Endothelial cell of umbilical vein (primary cell): ENCODE measurements around the gene C1QL4. TPM values are rescaled to one million over a fixed set of nuclear protein-coding genes. Genes with fewer than 3 reads are reported as not detected.

ENCODE experiments used
- BruUV-seq: library from RNA; stranded (reverse); fragments of 400-500 nt; replicated peaks from 2 replicates; lab custom pipeline; 2021; lab: Mats Ljungman, UMichigan
- CTCF ChIA-PET: fragments of 300-600, 350-600 bp; sonication (Branson Sonifier 250); formaldehyde crosslinking; loops from one replicate; lab custom pipeline; 2021; ENCODE audit warnings: antibody characterized with exemption, inconsistent platforms; lab: Charles Lee
- POLR2A ChIA-PET: fragments of 300-600, 350-600 bp; sonication (Branson Sonifier 250); formaldehyde crosslinking; loops from one replicate; lab custom pipeline; 2021; ENCODE audit warnings: antibody characterized with exemption, inconsistent platforms; lab: Charles Lee
- DNase-seq: peaks from one replicate; pipeline ENCODE4 v3.0.0-alpha.2; 2011; ENCODE audit warnings: low read depth, low spot score
- FAIRE-seq: peaks from 2 replicates; lab custom pipeline; 2011; peaks lifted over from hg19 to GRCh38; lab: Jason Lieb, UNC
- H2AFZ ChIP-seq: 2 replicates; pipeline ENCODE4 v1.6.0; 2012; ENCODE audit warnings: low read depth, low read length, control low read depth, inconsistent platforms
- H3K27ac ChIP-seq: 2 replicates; pipeline ENCODE4 v1.5.1; 2011; ENCODE audit warnings: low read depth, mild to moderate bottlenecking, control low read depth, low read length, moderate library complexity; ENCODE audit not compliant: insufficient read depth
- H3K27me3 ChIP-seq, 2 experiments: 2 replicates each; pipeline versions ENCODE4 v1.6.0 to v1.6.1; 2011; ENCODE audit warnings: low read length in 2 of 2, mixed read lengths in 1 of 2; ENCODE audit not compliant: control insufficient read depth in 2 of 2, insufficient read depth in 2 of 2
- H3K36me3 ChIP-seq, 2 experiments: 2 replicates in 1 of 2; 3 replicates in 1 of 2; pipeline ENCODE4 v1.5.1; 2011; ENCODE audit warnings: low read length in 2 of 2, mild to moderate bottlenecking in 1 of 2, moderate library complexity in 1 of 2; ENCODE audit not compliant: control insufficient read depth in 2 of 2, insufficient read depth in 2 of 2; ENCODE audit errors: extremely low read depth in 1 of 2
- H3K4me1 ChIP-seq: 3 replicates; pipeline ENCODE4 v1.5.1; 2011; ENCODE audit warnings: mild to moderate bottlenecking, low read length; ENCODE audit not compliant: control insufficient read depth, insufficient read depth; ENCODE audit errors: extremely low read depth
- H3K4me2 ChIP-seq: 2 replicates; pipeline ENCODE4 v1.6.1; 2011; ENCODE audit warnings: low read length, control low read depth, mixed read lengths; ENCODE audit not compliant: insufficient read depth
- H3K4me3 ChIP-seq, 3 experiments: fragments of 200-600 bp in 1 of 3; sonication (generic), shearing (Covaris generic) in 1 of 3; replicated peaks in 1 of 3; 2 replicates each; pipeline ENCODE4 v1.5.1; 2011 to 2016; ENCODE audit warnings: control low read depth in 3 of 3, low read length in 3 of 3, mild to moderate bottlenecking in 2 of 3, inconsistent platforms in 1 of 3, low read depth in 1 of 3, moderate library complexity in 1 of 3; ENCODE audit not compliant: insufficient read depth in 1 of 3
- H3K79me2 ChIP-seq: 2 replicates; pipeline ENCODE4 v1.6.0; 2012; ENCODE audit warnings: low read length, inconsistent platforms; ENCODE audit not compliant: control insufficient read depth, insufficient read depth
- H3K9ac ChIP-seq: replicated peaks from 2 replicates; pipeline ENCODE3; 2011; ENCODE audit warnings: low read length, control low read depth; ENCODE audit not compliant: insufficient read depth; ENCODE audit errors: extremely low read depth
- H3K9me1 ChIP-seq: replicated peaks from 3 replicates; pipeline ENCODE4 v1.6.0; 2011; ENCODE audit warnings: mild to moderate bottlenecking, low read length; ENCODE audit not compliant: control insufficient read depth, insufficient read depth; ENCODE audit errors: extremely low read depth
- H3K9me3 ChIP-seq: replicated peaks from 2 replicates; pipeline ENCODE4 v1.5.1; 2012; ENCODE audit warnings: low read length, inconsistent platforms; ENCODE audit not compliant: control insufficient read depth, insufficient read depth
- H4K20me1 ChIP-seq: replicated peaks from 2 replicates; pipeline ENCODE3; 2011; ENCODE audit warnings: mild to moderate bottlenecking, low read length; ENCODE audit not compliant: control insufficient read depth, insufficient read depth; ENCODE audit errors: extremely low read depth
- EZH2 ChIP-seq: IDR thresholded peaks from 2 replicates; pipeline ENCODE4 v1.6.1; 2012; ENCODE audit warnings: borderline replicate concordance, low read depth, mild to moderate bottlenecking, moderate library complexity, low read length, inconsistent platforms; ENCODE audit not compliant: severe bottlenecking
- GATA2 ChIP-seq: IDR thresholded peaks from 2 replicates; pipeline ENCODE4 v1.7.0; 2011; ENCODE audit warnings: low read depth, mild to moderate bottlenecking, moderate library complexity, mixed read lengths, low read length; ENCODE audit not compliant: insufficient read length, insufficient read depth
- JUN ChIP-seq: IDR thresholded peaks from 2 replicates; pipeline ENCODE4 v1.6.1; 2011; ENCODE audit warnings: borderline replicate concordance, low read depth; ENCODE audit not compliant: insufficient read length, insufficient read depth
- MAX ChIP-seq: IDR thresholded peaks from 2 replicates; pipeline ENCODE4 v1.6.1; 2011; ENCODE audit not compliant: insufficient read depth, insufficient read length
- POLR2AphosphoS5 ChIP-seq: IDR thresholded peaks from 2 replicates; pipeline ENCODE4 v1.6.1; 2012; ENCODE audit warnings: low read depth, mild to moderate bottlenecking, control low read depth, low read length, moderate library complexity; ENCODE audit not compliant: insufficient read depth
- dilution Hi-C: fragments of 300-500 bp; cut with MboI; formaldehyde crosslinking; loops from one replicate; pipeline ENCODE4 v1.15.0; 2019; ENCODE audit warnings: low sequenced_read_pairs; ENCODE audit not compliant: extremely low pct_ligation_motif_present
- intact Hi-C: fragments of 100-400 bp; cut with micrococcal nuclease; formaldehyde crosslinking; loops from one replicate; pipeline ENCODE4 v1.10.0; 2022
- polyA plus RNA-seq, 4 experiments: library from polyadenylated mRNA; depleted of rRNA in 3 of 4; stranded (reverse) in 3 of 4; unstranded in 1 of 4; fragments of >200 nt; gene quantifications; 2 replicates each; pipeline versions ENCODE4 v1.2.1 to v1.2.3, GENCODE V29; 2011 to 2012; ENCODE audit warnings: missing spikeins in 1 of 4
- total RNA-seq: library from RNA; stranded (reverse); gene quantifications from 2 replicates; pipeline ENCODE4 v1.2.3, GENCODE V29; 2021

The C1QL4 gene
- total and polyA plus RNA-seq, 2 donors (not counting 3 experiments of a cell fraction or from before 2014, with no cell fraction given) = not detected

- Histone ChIP-seq H3K4me2 (no peak overlapping the region), H3K4me3 (no peak overlapping the region), H3K9me3 (no peaks in the 10 kb centered on the region), H3K9me1 (no peaks in the 10 kb centered on the region), H3K36me3 (no peaks in the 10 kb centered on the region), H4K20me1 (no peaks in the 10 kb centered on the region), H3K27me3 (peaks cover 27 to 36% of the 10 kb centered on the region in 2 experiments), H2AFZ (peak overlapping the region; percentile 20), H3K79me2 (no peaks in the 10 kb centered on the region), H3K9ac (no peak overlapping the region), H3K4me1 (peaks cover 3% of the 10 kb centered on the region), H3K27ac (no peak overlapping the region)
- ChIA-PET POLR2A (interaction anchor here (0.9 kb wide), 1 partner anchor 55 kb away, joined by 3 read pairs; no protein-coding TSS in a partner anchor), CTCF (interaction anchor here (1.0 to 12.9 kb wide), 5 partner anchors 30 to 65 kb away, joined by 5 to 173 read pairs (median 15); partner anchors contain the start of gene DNAJC22)
- DNase-seq (no peak), FAIRE-seq (no peak)
- TF ChIP-seq POLR2AphosphoS5 (no peak), EZH2 (peak; percentile 65)
- intact Hi-C loops (no loop called here), dilution Hi-C loops (no loop called here)
- BruUV-seq = no TSS peak
These were observed 43.7 kb downstream of the C1QL4 start for GRCh38 chr12:49293056-49293956.

GRCh38 chr12:49292729-49293055, 44.3 kb downstream of the C1QL4 start:
- ChIA-PET CTCF (interaction anchor here (1.0 to 12.9 kb wide), 5 partner anchors 29 to 66 kb away, joined by 5 to 173 read pairs (median 15); partner anchors contain the start of gene DNAJC22), POLR2A (no interaction called here)
- H3K9me1 ChIP-seq = no peaks in the 10 kb centered on the region
- dilution Hi-C loops (no loop called here), intact Hi-C loops (no loop called here)
- TF ChIP-seq GATA2 (no peak), JUN (no peak), EZH2 (no peak), POLR2AphosphoS5 (no peak), MAX (no peak)
- no peak overlapping the region for H3K4me3 ChIP-seq
- no peak overlapping the region for H2AFZ ChIP-seq
- peaks cover 24 to 32% of the 10 kb centered on the region in 2 experiments for H3K27me3 ChIP-seq
- no peak overlapping the region for H3K27ac ChIP-seq
- H3K9ac ChIP-seq = no peak overlapping the region
- no TSS peak for BruUV-seq
- H3K4me1 ChIP-seq = peaks cover 3% of the 10 kb centered on the region
- H4K20me1 ChIP-seq = no peaks in the 10 kb centered on the region
- DNase-seq (no peak), FAIRE-seq (peak; percentile 46)
- H3K4me2 ChIP-seq = no peak overlapping the region
- no peaks in the 10 kb centered on the region for H3K36me3 ChIP-seq
- H3K9me3 ChIP-seq = no peaks in the 10 kb centered on the region
- H3K79me2 ChIP-seq = no peaks in the 10 kb centered on the region
